K562 (cell line): Measurements from ENCODE around the gene ATXN1. TPM values are rescaled to one million over a fixed set of nuclear protein-coding genes. Genes with fewer than 3 reads are reported as not detected.

ENCODE experiments used
- NBN ChIP-seq: fragments of 450-650 bp; IDR thresholded peaks from 2 replicates; pipeline ENCODE4 v1.6.1; 2016; ENCODE audit warnings: low read depth, mild to moderate bottlenecking
- POLR2G ChIP-seq: fragments of 200-400 bp; formaldehyde crosslinking; IDR thresholded peaks from 2 replicates; pipeline ENCODE4 v1.6.1; 2017; ENCODE audit warnings: low read depth, mild to moderate bottlenecking, antibody characterized with exemption, low read length, moderate library complexity
- SMAD3 ChIP-seq: fragments of 450-650 bp; formaldehyde crosslinking; conservative IDR thresholded peaks from 2 replicates; pipeline ENCODE4 v1.4.0; 2020; ENCODE audit warnings: mild to moderate bottlenecking
- SMARCC2 ChIP-seq: fragments of 450-650 bp; IDR thresholded peaks from 2 replicates; pipeline ENCODE4 v1.6.1; 2017; ENCODE audit warnings: antibody characterized with exemption, moderate library complexity, mild to moderate bottlenecking, low read depth
- TRIM24 ChIP-seq, 2 experiments: fragments of 450-650 bp; IDR thresholded peaks; 2 replicates each; pipeline ENCODE4 v1.6.1; 2016
- ZNF133 ChIP-seq: fragments of 250-450 bp; sonication (Bioruptor Pico); IDR thresholded peaks from 2 replicates; pipeline ENCODE4 v1.4.0; 2020; ENCODE audit warnings: mild to moderate bottlenecking
- ZNF175 ChIP-seq: fragments of 200-800 bp; sonication (Bioruptor generic); IDR thresholded peaks from 2 replicates; pipeline ENCODE4 v1.6.1; 2016; ENCODE audit warnings: low read depth, mild to moderate bottlenecking, missing genetic modification characterization, missing compliant biosample characterization
- ZSCAN32 ChIP-seq: fragments of 450-650 bp; formaldehyde crosslinking; IDR thresholded peaks from 2 replicates; pipeline ENCODE4 v1.4.0; 2020; ENCODE audit warnings: mild to moderate bottlenecking, moderate library complexity
- polyA plus RNA-seq, 8 experiments: library from polyadenylated mRNA; depleted of rRNA in 4 of 8; stranded (reverse) in 5 of 8; unstranded in 3 of 8; fragments of >200 nt; fragmentation: Nextera tagmentation in 2 of 8; fragmentation: Illumina TruSeq in 1 of 8; extraction: Ambion mirVana in 2 of 8; extraction: Trizol in 1 of 8; gene quantifications; 2 replicates each; pipeline versions ENCODE4 v1.2.1 to v1.2.3, GENCODE V29; 2011 to 2014; ENCODE audit warnings: inconsistent platforms in 1 of 8, missing spikeins in 1 of 8
- total RNA-seq, 7 experiments: library from RNA; depleted of rRNA in 6 of 7; stranded (reverse); fragments of >200 nt in 6 of 7; fragmentation: Illumina TruSeq in 2 of 7; extraction: Trizol in 2 of 7; gene quantifications; 2 replicates each; pipeline versions ENCODE4 v1.2.1 to v1.2.3, GENCODE V29; 2011 to 2021; ENCODE audit warnings: low replicate concordance in 1 of 7
- TF ChIP-seq, protein P1 (sequence below): fragments of 250-450 bp; sonication (Bioruptor Pico); IDR thresholded peaks from 2 replicates; pipeline ENCODE4 v1.4.0; 2020
- TF ChIP-seq, protein P2 (sequence below), 2 experiments: fragments of 450-650 bp in 1 of 2; sonication (generic) in 1 of 2; formaldehyde crosslinking in 1 of 2; IDR thresholded peaks; 2 replicates each; pipeline versions ENCODE4 v1.7.1 to v1.9.0; 2016 to 2022; ENCODE audit warnings: inconsistent platforms in 1 of 2, mild to moderate bottlenecking in 1 of 2, missing genetic modification reagents in 1 of 2

The ATXN1 gene
- total and polyA plus RNA-seq, 9 of the 15 experiments (the other 6 are each of a cell fraction or from before 2014, with no cell fraction given), result under 0.01 to 1.2 (median 0.58) TPM

DNA sequence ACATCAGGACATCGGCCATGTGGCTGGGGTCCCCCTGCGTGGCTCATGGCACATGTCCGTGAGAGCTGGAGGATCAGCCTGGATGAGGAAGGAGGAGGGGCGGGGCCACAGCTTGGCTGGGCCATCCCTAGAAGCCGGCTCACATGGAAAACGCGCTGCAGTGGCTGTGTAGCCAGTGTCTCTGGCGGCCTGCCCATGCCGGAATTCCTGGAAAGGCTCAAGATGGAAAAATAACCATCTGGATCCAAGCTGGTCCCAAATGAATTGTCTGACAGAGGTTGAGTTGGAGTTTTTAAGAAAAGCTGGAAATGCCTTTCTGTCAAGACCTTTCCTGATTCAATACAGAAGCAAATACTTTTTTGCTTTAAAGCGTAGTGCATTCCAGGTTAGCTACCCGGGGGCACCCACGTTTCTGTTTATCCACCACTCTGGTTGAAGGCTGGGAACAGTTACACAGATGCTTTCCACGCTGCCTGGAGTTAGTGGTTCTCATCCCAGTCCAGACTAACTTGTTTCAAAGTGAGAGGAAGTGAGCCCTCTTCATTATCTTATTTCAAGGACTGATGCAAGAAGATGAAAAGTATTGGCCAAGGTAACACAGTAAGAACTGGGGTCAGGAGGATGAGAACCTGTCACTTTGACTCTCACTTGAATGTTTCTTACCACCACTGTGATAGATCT is 423.8 kb downstream of the ATXN1 start (continued):
- TF ChIP-seq, protein P1, sequence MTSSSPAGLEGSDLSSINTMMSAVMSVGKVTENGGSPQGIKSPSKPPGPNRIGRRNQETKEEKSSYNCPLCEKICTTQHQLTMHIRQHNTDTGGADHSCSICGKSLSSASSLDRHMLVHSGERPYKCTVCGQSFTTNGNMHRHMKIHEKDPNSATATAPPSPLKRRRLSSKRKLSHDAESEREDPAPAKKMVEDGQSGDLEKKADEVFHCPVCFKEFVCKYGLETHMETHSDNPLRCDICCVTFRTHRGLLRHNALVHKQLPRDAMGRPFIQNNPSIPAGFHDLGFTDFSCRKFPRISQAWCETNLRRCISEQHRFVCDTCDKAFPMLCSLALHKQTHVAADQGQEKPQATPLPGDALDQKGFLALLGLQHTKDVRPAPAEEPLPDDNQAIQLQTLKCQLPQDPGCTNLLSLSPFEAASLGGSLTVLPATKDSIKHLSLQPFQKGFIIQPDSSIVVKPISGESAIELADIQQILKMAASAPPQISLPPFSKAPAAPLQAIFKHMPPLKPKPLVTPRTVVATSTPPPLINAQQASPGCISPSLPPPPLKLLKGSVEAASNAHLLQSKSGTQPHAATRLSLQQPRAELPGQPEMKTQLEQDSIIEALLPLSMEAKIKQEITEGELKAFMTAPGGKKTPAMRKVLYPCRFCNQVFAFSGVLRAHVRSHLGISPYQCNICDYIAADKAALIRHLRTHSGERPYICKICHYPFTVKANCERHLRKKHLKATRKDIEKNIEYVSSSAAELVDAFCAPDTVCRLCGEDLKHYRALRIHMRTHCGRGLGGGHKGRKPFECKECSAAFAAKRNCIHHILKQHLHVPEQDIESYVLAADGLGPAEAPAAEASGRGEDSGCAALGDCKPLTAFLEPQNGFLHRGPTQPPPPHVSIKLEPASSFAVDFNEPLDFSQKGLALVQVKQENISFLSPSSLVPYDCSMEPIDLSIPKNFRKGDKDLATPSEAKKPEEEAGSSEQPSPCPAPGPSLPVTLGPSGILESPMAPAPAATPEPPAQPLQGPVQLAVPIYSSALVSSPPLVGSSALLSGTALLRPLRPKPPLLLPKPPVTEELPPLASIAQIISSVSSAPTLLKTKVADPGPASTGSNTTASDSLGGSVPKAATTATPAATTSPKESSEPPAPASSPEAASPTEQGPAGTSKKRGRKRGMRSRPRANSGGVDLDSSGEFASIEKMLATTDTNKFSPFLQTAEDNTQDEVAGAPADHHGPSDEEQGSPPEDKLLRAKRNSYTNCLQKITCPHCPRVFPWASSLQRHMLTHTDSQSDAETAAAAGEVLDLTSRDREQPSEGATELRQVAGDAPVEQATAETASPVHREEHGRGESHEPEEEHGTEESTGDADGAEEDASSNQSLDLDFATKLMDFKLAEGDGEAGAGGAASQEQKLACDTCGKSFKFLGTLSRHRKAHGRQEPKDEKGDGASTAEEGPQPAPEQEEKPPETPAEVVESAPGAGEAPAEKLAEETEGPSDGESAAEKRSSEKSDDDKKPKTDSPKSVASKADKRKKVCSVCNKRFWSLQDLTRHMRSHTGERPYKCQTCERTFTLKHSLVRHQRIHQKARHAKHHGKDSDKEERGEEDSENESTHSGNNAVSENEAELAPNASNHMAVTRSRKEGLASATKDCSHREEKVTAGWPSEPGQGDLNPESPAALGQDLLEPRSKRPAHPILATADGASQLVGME, result 0 out of 2 replicates have a peak, but pooled peaks have one; percentile 11
- TF ChIP-seq TRIM24 (IDR thresholded peaks at IDR 0.05) (peak; percentile 93 to 97), ZNF133 (CRISPR knock-in tag) (0 out of 2 replicates have a peak, but pooled peaks have one; percentile 20), SMARCC2 (no peak), SMAD3 (0 out of 2 replicates have a peak, but pooled peaks have one; percentile 14), NBN (0 out of 2 replicates have a peak, but pooled peaks have one; percentile 36), ZNF175 (CRISPR knock-in tag) (peak; percentile 80; the same call in 1 of the 2 replicates), POLR2G (peak; percentile 62), ZSCAN32 (no peak)
- TF ChIP-seq, protein P2, sequence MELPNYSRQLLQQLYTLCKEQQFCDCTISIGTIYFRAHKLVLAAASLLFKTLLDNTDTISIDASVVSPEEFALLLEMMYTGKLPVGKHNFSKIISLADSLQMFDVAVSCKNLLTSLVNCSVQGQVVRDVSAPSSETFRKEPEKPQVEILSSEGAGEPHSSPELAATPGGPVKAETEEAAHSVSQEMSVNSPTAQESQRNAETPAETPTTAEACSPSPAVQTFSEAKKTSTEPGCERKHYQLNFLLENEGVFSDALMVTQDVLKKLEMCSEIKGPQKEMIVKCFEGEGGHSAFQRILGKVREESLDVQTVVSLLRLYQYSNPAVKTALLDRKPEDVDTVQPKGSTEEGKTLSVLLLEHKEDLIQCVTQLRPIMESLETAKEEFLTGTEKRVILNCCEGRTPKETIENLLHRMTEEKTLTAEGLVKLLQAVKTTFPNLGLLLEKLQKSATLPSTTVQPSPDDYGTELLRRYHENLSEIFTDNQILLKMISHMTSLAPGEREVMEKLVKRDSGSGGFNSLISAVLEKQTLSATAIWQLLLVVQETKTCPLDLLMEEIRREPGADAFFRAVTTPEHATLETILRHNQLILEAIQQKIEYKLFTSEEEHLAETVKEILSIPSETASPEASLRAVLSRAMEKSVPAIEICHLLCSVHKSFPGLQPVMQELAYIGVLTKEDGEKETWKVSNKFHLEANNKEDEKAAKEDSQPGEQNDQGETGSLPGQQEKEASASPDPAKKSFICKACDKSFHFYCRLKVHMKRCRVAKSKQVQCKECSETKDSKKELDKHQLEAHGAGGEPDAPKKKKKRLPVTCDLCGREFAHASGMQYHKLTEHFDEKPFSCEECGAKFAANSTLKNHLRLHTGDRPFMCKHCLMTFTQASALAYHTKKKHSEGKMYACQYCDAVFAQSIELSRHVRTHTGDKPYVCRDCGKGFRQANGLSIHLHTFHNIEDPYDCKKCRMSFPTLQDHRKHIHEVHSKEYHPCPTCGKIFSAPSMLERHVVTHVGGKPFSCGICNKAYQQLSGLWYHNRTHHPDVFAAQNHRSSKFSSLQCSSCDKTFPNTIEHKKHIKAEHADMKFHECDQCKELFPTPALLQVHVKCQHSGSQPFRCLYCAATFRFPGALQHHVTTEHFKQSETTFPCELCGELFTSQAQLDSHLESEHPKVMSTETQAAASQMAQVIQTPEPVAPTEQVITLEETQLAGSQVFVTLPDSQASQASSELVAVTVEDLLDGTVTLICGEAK (IDR thresholded peaks at IDR 0.05), result 0 out of 2 replicates have a peak, but pooled peaks have one; percentile 12
- TF ChIP-seq, protein P2 (CRISPR knock-in tag; IDR thresholded peaks at IDR 0.05), result no peak
